ENCODE results near the gene RCSD1.
"Not testable (repeated sequence)": the region's sequence is repeated elsewhere in the genome, so short reads cannot be mapped to it uniquely, and the experiment has no call there.

RCSD1 gene
- 50.6 to 197 reads per million in 2 experiments for total RNA-seq

- peak; percentile 26 for DNase-seq (ENCODE audit: low read depth)
Observed at GRCh38 chr1:167629681-167630567, at the start of gene RCSD1. Gene RCSD1 (plus strand): TSS chr1:167630232. CDS start chr1:167630424, 192 bp downstream.

- no peak for DNase-seq (ENCODE audit: low read depth)
Observed at GRCh38 chr1:167582064-167582463, 48.0 kb upstream of the RCSD1 start.

GRCh38 chr1:167582722-167583121 is 47.3 kb upstream of the RCSD1 start:
- no peak for DNase-seq (ENCODE audit: low read depth)

DNA sequence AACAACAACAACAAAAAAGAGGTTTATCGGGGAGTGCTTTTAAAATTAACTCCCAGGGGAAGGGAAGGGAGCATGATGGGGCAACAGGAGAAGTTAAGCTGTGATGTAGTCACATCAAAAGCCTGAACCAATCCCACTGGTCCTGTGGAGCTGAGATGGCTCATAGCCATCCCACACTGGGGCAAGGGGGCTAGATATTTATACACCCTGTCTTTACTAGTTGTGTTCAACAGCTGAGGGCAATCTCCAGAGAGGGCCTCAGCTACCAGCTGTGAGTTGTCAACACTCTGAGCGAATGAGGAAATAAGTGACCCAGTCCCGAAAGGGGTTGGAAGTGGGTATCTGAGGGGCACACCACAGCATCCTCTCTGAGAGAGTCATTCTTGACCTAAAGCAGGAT is 45.5 kb upstream of the RCSD1 start:
- no peak for DNase-seq (ENCODE audit: low read depth)

DNA sequence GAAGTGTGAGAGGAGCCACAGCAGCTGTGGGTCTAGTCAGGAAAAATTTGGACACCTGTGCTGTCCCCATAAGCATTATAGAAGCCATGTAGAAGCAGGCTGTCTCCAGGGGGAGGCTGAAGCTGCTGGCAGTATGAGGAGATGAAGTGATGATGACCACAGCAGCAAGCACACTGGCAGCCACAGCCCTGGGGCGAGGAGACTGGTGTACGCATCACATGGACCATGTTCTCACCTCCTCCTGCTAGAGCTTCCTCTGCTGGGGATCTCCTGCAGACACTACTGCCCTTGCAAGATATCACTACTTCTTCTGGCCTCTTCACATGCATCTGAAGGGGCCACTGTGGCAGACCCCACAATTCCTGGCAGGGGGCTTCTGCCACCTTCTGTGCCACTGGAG is 42.7 kb upstream of the RCSD1 start:
- no peak for DNase-seq (ENCODE audit: low read depth)

DNA sequence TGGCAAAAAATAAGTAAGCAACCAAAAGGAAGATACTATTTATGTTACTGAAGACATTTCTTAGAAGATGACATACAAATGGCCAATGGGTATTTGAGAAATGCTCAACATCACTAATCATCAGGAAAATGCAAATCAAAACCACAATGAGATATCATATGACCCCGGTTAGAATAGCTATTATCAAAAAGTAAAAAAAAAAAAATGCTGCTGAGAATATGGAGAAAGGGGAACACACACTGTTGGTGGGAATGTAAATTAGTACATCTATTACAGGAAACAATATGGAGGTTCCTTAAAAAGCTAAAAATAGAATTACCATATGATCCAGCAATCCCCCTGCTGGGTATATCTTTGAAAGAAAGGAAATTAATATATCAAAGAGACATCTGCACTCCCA is 42.2 kb upstream of the RCSD1 start:
- DNase-seq (ENCODE audit: low read depth), result no peak

- DNase-seq (ENCODE audit: low read depth), result no peak
Observed at GRCh38 chr1:167588361-167588760, 41.7 kb upstream of the RCSD1 start.

- no peak for DNase-seq (ENCODE audit: low read depth)
Observed at GRCh38 chr1:167592475-167592874, 37.6 kb upstream of the RCSD1 start.

- DNase-seq (ENCODE audit: low read depth), result no peak
Observed at GRCh38 chr1:167593860-167594259, 36.2 kb upstream of the RCSD1 start.

DNA sequence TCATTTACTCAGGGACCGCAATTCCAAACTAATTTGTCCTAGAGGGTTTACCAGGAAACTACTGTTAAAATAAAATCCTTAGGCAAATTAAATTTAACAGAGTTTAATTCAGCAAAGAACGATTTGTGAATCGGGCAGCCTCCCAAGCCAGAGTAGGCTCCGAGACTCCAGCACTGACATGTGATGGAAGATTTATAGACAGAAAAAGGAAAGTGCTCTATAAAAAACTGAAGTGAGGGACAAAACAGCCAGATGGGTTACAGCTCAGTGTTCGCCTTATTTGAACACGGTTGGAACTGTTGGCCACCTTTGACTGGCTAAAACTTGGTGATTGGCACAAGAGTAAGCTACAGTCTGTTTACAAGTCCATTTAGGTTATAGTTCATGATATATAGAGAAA is 35.2 kb upstream of the RCSD1 start:
- no peak for DNase-seq (ENCODE audit: low read depth)

DNA sequence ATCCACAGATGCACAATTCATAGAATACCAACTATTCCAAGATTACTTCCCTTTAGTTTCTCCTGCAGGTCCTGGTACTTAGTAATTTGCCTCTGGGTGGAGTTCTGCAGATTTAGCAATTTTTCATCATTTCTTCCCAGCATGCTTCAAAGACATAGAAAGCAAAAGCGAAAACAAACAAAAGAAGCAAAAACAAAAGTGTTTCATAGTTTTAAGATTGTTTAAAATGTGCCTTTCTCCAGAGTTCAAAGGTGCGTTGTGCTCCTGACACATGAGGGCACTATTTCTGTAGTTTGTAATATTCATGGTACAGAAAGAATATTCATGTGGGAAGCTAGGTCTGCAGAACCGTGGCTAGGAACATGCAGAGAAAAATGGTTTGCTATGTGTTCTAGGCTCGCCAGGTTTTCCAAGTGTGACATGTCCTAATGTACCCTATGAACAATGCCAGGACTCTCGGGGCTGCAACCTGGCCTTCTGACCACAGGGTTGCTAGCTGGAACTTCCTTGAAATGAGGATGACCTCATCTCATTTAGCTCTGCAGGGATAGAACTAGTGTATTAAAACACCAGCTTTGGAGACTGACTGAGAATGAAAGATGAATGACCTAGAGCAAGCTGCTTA is 30.0 kb upstream of the RCSD1 start:
- peak; percentile 17 for DNase-seq (ENCODE audit: low read depth)

DNA sequence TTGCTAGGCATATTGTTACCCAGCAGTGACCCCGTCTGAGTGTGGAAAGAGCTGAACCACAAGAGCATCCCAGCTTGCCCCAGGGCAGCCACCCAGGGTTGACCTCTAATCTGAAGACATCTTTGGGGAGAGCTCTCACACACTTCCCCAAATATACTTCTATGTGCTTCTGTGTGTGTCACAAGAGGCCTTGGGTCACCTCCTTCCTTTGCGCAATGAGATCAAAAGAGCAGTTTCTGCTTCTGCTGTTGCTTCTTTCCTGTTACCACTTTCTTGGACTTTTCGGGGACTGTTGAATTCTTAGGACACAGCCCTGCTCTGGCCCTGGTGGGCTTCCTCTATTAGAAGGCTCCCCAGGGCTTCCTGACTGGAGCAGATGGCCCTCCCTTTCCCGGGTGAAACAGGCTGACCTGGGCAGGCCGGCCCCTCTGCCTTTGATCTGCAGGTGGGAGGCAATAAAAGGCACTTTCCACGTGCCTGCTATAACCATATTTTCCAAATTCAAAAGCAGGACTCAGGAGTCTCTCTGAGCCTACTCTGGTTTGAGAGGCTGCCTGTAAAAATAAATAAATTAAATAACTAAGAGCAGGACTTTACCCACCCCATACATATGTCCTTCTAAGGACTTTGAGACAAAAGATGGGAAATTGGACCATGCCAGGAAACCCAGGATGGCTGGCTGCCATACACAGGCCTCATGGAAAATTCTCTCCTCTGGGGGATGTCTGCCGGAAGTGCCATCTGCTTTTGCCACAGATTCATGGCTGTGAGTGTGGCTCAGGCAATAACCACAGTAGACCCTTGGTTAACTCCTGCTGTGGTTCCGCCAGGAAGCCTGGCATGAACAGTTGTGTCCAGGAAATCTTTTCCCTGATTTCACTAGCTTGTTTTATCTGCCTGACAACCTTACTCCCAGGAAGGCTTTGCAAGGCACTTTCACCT is 28.3 kb upstream of the RCSD1 start:
- no peak for DNase-seq (ENCODE audit: low read depth)

DNA sequence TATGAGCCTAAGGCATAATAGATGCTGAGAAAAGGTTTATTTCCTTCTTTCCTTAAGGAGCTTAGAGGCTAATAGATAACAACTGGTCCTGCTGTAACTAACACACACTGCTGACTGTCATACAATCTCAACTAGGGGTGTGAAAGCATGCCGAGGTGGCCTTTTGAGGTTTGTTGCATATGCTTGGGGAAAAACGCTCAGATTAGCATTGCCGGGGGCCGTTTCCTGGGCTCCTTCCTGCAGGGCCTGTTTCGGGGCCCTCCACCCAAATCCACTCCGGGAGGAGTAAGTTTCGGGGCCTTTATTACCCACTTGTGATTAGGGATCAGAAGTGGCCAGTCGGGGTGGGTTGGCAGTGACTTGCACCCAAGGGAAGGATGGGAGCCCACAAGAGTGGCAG is 27.2 kb upstream of the RCSD1 start:
- no peak for DNase-seq (ENCODE audit: low read depth)

- DNase-seq (ENCODE audit: low read depth), result no peak
Observed at GRCh38 chr1:167605576-167605975, 24.5 kb upstream of the RCSD1 start.

DNA sequence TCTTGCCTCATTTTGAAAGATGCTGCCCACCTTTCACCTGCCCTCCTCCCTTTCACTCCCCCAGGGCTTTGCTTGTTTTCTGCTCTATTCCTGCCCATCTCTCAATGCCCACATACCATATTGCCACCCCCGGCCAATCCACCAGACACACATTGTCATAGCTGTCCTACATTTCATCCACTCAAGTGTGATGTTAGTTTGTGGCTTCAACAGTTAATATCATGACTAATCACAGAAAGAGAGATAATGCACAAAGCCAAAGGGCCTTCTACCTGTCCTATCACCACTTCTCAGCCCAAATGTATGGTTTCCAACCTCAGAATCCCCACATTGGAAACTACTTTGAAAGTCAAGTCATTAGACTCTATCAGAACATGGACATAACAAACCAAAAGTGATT is 18.0 kb upstream of the RCSD1 start:
- no peak for DNase-seq (ENCODE audit: low read depth)

DNA sequence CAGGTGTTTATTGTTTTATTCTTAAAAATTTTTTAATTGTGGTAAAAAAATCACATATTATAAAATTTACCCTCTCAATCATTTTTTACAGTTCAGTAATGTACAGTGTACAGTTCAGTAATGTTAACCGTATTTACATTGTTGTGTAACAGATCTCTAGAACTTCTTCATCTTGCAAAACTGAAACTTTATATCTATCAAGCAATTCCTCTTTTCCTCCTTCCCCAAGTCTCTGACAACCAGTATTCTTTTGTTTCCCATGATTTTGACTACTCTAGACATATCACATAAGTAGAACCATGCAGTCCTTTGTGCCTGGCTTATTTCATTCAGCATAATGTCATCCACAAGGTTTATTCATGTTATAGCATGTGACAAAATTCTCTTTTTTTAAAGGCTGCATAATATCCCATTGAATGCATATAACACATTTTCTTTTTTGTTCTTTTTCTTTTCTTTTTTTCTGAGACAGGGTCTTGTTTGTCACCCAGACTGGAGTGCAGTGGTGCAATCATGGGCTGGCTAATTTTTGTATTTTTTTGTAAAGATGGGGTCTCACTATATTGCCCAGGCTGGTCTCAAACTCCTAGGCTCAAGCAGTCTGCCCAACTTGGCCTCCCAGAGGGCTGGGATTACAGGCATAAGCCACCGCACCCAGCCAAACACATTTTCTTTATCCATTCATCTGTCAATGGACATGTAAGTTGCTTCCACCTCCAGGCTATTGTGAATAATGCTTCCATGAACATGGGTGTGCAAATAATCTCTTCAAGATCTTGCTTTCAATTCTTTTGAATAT is 17.2 kb upstream of the RCSD1 start:
- DNase-seq (ENCODE audit: low read depth), result no peak

- DNase-seq (ENCODE audit: low read depth), result not testable (repeated sequence)
Observed at GRCh38 chr1:167613984-167614383, 16.0 kb upstream of the RCSD1 start.

DNA sequence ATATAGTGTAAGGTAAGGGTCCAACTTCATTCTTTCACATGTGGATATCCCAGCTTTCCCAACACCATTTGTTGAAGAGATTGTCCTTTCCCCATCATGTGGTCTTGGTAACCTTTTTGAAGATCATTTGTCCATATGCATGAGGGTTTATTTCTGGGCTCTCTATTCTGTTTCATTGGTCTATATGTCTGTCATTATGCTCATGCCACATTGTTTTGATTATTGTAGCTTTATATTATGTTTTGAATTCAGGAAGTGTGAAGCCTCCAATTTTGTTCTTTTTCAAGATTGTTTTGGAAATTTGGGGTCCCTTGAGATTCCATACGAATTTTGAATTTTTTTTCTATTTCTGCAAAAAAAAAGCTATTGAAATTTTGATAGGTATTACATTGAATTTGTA is 15.2 kb upstream of the RCSD1 start:
- DNase-seq (ENCODE audit: low read depth), result no peak

- DNase-seq (ENCODE audit: low read depth), result no peak
Observed at GRCh38 chr1:167616521-167616920, 13.5 kb upstream of the RCSD1 start.

- DNase-seq (ENCODE audit: low read depth), result no peak
Observed at GRCh38 chr1:167617153-167618147, 12.6 kb upstream of the RCSD1 start.

Measured in T follicular helper cell (primary cell).